Mesendoderm (in vitro differentiated cells): ENCODE measurements around the gene ABCC9.
A peak's percentile ranks its signal among the peaks of the same experiment; 100 is the strongest.

Experiments used
- DNase-seq: peaks from one replicate; pipeline ENCODE4 v3.0.0; 2013
- H2AK5ac ChIP-seq: 2 replicates; pipeline ENCODE4 v1.6.1; 2013; ENCODE audit warnings: low read length, inconsistent platforms
- H2BK120ac ChIP-seq: 2 replicates; pipeline ENCODE4 v1.6.1; 2013; ENCODE audit warnings: low read depth, mild to moderate bottlenecking, low read length, moderate library complexity, mixed read lengths
- H2BK15ac ChIP-seq: replicated peaks from 2 replicates; pipeline ENCODE4 v1.6.1; 2013; ENCODE audit warnings: low read depth, mild to moderate bottlenecking, moderate library complexity
- H2BK5ac ChIP-seq: 2 replicates; pipeline ENCODE4 v1.6.1; 2013; ENCODE audit warnings: low read length, inconsistent platforms
- H3K18ac ChIP-seq: 2 replicates; pipeline ENCODE4 v1.6.1; 2013; ENCODE audit warnings: mild to moderate bottlenecking, low read length, mixed read lengths
- H3K23ac ChIP-seq: one replicate; pipeline ENCODE4 v1.6.1; 2013; ENCODE audit warnings: low read length
- H3K27ac ChIP-seq: 2 replicates; pipeline ENCODE4 v1.5.1; 2013; ENCODE audit warnings: low read depth, mild to moderate bottlenecking, inconsistent platforms, low read length, moderate library complexity
- H3K27me3 ChIP-seq: 2 replicates; pipeline ENCODE4 v1.6.1; 2013; ENCODE audit warnings: low read length, control low read depth, mild to moderate bottlenecking, inconsistent platforms; ENCODE audit not compliant: insufficient read depth, poor library complexity
- H3K36me3 ChIP-seq: 2 replicates; pipeline ENCODE4 v1.6.1; 2013; ENCODE audit warnings: low read length, inconsistent platforms; ENCODE audit not compliant: control insufficient read depth, insufficient read depth
- H3K4ac ChIP-seq: one replicate; pipeline ENCODE4 v1.6.1; 2013; ENCODE audit warnings: low read depth, mild to moderate bottlenecking, low read length, moderate library complexity
- H3K4me1 ChIP-seq: 2 replicates; pipeline ENCODE4 v1.6.1; 2013; ENCODE audit warnings: low read depth, low read length, inconsistent platforms; ENCODE audit not compliant: control insufficient read depth
- H3K4me2 ChIP-seq: 2 replicates; pipeline ENCODE4 v1.6.1; 2013; ENCODE audit warnings: low read length
- H3K4me3 ChIP-seq: 2 replicates; pipeline ENCODE4 v1.5.1; 2013; ENCODE audit warnings: mild to moderate bottlenecking, low read length
- H3K56ac ChIP-seq: one replicate; pipeline ENCODE4 v1.6.1; 2013; ENCODE audit warnings: low read length
- H3K79me1 ChIP-seq: 2 replicates; pipeline ENCODE4 v1.6.1; 2013; ENCODE audit warnings: low read length, inconsistent platforms
- H3K79me2 ChIP-seq: 2 replicates; pipeline ENCODE4 v1.6.1; 2013; ENCODE audit warnings: mild to moderate bottlenecking, low read length; ENCODE audit not compliant: control insufficient read depth, insufficient read depth
- H3K9ac ChIP-seq: 2 replicates; pipeline ENCODE4 v1.6.1; 2013; ENCODE audit warnings: low read length, inconsistent platforms
- H4K5ac ChIP-seq: one replicate; pipeline ENCODE4 v1.6.1; 2013; ENCODE audit warnings: low read length
- H4K8ac ChIP-seq: one replicate; pipeline ENCODE4 v1.6.1; 2013; ENCODE audit warnings: low read depth, mild to moderate bottlenecking, control low read depth, low read length, moderate library complexity
- WGBS: extraction: QIAGEN DNeasy Blood & Tissue Kit; methylation state at CpG from one replicate; pipeline ENCODE4 v1.1.7; 2013; ENCODE audit warnings: low lambda C conversion rate, missing lambda C conversion rate; ENCODE audit not compliant: insufficient coverage; ENCODE audit errors: extremely low coverage; 5-methylcytosine and 5-hydroxymethylcytosine counted together

Gene ABCC9

DNA sequence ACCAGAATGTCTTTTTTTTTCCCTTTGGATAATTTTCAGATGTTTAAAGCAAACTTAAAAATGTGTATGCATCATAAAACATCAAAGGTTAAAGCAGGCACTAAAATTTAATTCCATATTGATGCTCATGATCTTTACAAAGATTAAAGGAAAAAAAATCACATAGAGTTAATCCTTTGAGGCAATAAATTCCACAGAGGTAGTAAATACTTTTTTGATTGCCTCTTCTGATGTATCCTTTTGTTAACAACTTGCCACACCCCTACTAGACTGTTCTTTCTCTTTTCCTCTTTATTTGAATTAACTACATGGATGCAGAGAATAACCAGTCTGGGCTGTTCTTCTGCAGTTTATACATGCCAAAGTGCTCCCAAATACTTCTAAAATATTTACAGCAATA, 121.5 kb downstream of the ABCC9 start:
- Histone ChIP-seq H3K4ac (no peak overlapping the region), H3K4me1 (no peaks in the 10 kb centered on the region), H3K23ac (no peak overlapping the region), H3K9ac (no peak overlapping the region), H2BK120ac (no peak overlapping the region), H3K79me1 (no peaks in the 10 kb centered on the region), H4K5ac (no peak overlapping the region), H3K27ac (no peak overlapping the region), H3K18ac (no peak overlapping the region), H2BK15ac (no peak overlapping the region), H3K79me2 (no peaks in the 10 kb centered on the region), H3K27me3 (no peaks in the 10 kb centered on the region), H3K4me2 (no peak overlapping the region), H3K56ac (no peak overlapping the region), H3K4me3 (no peak overlapping the region), H2AK5ac (no peak overlapping the region), H3K36me3 (no peaks in the 10 kb centered on the region), H4K8ac (no peak overlapping the region), H2BK5ac (no peak overlapping the region)
- DNase-seq = peak; percentile 8

DNA sequence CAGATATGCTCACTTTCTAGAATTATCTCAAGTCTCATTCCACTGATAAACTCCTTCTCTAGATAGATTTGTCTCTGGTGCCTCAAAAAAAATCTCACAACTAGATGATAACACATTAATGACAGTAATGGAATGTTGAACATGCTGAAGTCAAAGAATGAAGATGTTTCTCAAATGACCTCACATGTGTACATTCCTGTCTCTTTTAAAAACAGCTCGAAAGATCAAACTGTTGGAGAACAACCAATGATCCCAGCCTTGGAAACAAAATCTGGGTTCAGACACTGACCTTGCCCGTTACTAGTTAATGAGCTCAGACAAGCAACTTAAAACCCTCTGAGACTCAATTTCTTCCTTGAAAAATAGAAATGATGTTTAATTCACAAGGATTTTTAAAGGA, 122.0 kb downstream of the ABCC9 start:
- Histone ChIP-seq H3K56ac (no peak overlapping the region), H4K8ac (no peak overlapping the region), H3K23ac (no peak overlapping the region), H3K4me2 (no peak overlapping the region), H2AK5ac (no peak overlapping the region), H2BK15ac (no peak overlapping the region), H3K9ac (no peak overlapping the region), H2BK5ac (no peak overlapping the region), H3K18ac (no peak overlapping the region), H3K79me2 (no peaks in the 10 kb centered on the region), H4K5ac (no peak overlapping the region), H3K4me1 (no peaks in the 10 kb centered on the region), H3K4me3 (no peak overlapping the region), H2BK120ac (no peak overlapping the region), H3K27me3 (no peaks in the 10 kb centered on the region), H3K27ac (no peak overlapping the region), H3K4ac (no peak overlapping the region), H3K36me3 (no peaks in the 10 kb centered on the region), H3K79me1 (no peaks in the 10 kb centered on the region)
- peak; percentile 57 for DNase-seq
- WGBS = no CpG with 5 or more reads among the region's 2 CpGs

DNA sequence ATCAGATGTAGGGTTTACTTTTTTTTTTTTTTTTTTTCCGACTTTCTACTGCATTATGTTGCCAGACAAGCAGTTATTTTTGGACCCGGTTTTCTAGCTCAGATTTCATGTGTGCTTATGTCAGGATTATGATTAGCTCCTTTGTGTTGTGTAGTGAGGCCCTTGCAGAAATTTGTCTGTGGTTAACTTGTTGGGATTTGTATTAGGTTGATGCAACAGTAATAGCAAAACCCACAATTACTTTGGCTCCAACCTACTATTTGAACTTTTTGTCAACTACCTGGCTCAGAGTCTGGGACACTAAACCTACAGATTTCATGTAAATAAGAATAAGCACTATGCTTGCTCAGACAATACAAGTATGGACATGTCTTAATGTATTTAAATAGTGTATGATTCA, 122.6 kb downstream of the ABCC9 start:
- Histone ChIP-seq H3K4me3 (no peak overlapping the region), H3K56ac (no peak overlapping the region), H3K27ac (no peak overlapping the region), H2BK15ac (no peak overlapping the region), H3K79me2 (no peaks in the 10 kb centered on the region), H3K4me1 (no peaks in the 10 kb centered on the region), H2BK5ac (no peak overlapping the region), H3K9ac (no peak overlapping the region), H2AK5ac (no peak overlapping the region), H3K23ac (no peak overlapping the region), H4K8ac (no peak overlapping the region), H3K36me3 (no peaks in the 10 kb centered on the region), H3K4me2 (no peak overlapping the region), H3K27me3 (no peaks in the 10 kb centered on the region), H3K18ac (no peak overlapping the region), H4K5ac (no peak overlapping the region), H2BK120ac (no peak overlapping the region), H3K4ac (no peak overlapping the region), H3K79me1 (no peaks in the 10 kb centered on the region)
- no peak for DNase-seq
- WGBS = no CpG with 5 or more reads among the region's 2 CpGs

DNA sequence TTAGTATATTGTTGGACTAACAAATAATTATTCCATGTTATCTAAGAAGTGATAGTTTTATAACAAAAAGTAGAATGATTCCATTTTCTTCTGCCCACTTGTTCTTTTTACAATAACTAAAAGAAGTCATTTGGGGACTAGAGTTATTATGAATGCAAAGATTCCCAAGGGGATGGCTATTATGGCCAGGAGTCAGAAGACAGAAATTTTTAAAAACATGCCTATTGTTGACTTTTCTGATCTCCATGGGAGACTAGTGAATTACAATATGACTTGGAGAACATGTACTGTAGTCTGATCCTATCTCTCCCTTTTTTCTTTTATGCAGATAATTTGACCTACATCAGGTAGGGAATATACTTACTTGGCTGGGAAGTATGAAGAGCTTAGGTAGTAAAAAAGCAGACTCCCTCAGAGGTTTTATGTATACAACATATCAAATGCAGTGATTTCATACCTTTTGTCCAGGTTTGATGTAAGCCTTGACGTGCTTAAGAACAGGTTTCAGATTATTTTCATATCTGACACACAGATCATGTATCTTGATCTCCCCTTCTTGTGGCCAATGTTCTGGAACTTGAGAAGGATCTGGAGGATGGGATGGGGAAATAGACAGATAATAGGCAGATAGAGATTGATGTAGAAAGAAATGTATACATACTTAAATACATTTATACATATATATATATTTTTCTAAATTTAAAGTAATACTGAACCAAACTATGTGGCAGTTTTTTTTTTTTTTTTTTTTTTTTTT, 125.7 kb downstream of the ABCC9 start:
- H3K36me3 ChIP-seq = no peaks in the 10 kb centered on the region
- H2AK5ac ChIP-seq = no peak overlapping the region
- no peak for DNase-seq
- H3K79me2 ChIP-seq = no peaks in the 10 kb centered on the region
- no peak overlapping the region for H2BK5ac ChIP-seq
- H3K27ac ChIP-seq = no peak overlapping the region
- H3K9ac ChIP-seq = no peak overlapping the region
- H4K8ac ChIP-seq = no peak overlapping the region
- no peaks in the 10 kb centered on the region for H3K79me1 ChIP-seq
- H3K4me3 ChIP-seq = no peak overlapping the region
- H3K4me1 ChIP-seq = no peaks in the 10 kb centered on the region
- no CpG with 5 or more reads among the region's 1 CpG for WGBS
- H2BK120ac ChIP-seq = no peak overlapping the region
- no peak overlapping the region for H3K56ac ChIP-seq
- no peak overlapping the region for H3K4ac ChIP-seq
- H3K27me3 ChIP-seq = no peaks in the 10 kb centered on the region
- H3K23ac ChIP-seq = no peak overlapping the region
- H3K18ac ChIP-seq = no peak overlapping the region
- no peak overlapping the region for H3K4me2 ChIP-seq
- no peak overlapping the region for H2BK15ac ChIP-seq
- no peak overlapping the region for H4K5ac ChIP-seq

DNA sequence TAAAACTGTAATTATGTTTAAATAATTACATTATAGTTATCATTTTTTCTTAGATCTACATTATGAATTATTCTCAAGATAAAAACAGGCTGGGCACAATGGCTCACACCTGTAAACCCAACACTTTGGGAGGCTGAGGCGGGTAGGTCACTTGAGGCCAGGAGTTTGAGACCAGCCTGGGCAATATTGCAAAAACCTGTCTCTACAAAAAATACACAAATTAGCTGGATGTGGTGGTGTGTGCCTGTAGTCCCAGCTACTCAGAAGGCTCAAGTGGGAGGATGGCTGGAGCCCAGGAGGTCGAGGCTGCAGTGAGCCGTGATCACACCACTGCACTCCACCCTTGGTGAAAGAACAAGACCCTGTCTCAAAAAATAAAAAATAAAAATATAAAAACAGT, 126.4 kb downstream of the ABCC9 start:
- no peak overlapping the region for H2BK15ac ChIP-seq
- H3K9ac ChIP-seq = no peak overlapping the region
- no CpG with 5 or more reads among the region's 3 CpGs for whole genome bisulfite sequencing
- H3K79me2 ChIP-seq = no peaks in the 10 kb centered on the region
- H4K5ac ChIP-seq = no peak overlapping the region
- no peaks in the 10 kb centered on the region for H3K79me1 ChIP-seq
- H2BK120ac ChIP-seq = no peak overlapping the region
- H3K4ac ChIP-seq = no peak overlapping the region
- H2BK5ac ChIP-seq = no peak overlapping the region
- no peak overlapping the region for H3K18ac ChIP-seq
- H3K4me2 ChIP-seq = no peak overlapping the region
- H3K4me3 ChIP-seq = no peak overlapping the region
- no peak overlapping the region for H3K27ac ChIP-seq
- no peak overlapping the region for H2AK5ac ChIP-seq
- no peak for DNase-seq
- H3K27me3 ChIP-seq = no peaks in the 10 kb centered on the region
- H3K23ac ChIP-seq = no peak overlapping the region
- no peaks in the 10 kb centered on the region for H3K36me3 ChIP-seq
- H4K8ac ChIP-seq = no peak overlapping the region
- no peaks in the 10 kb centered on the region for H3K4me1 ChIP-seq
- no peak overlapping the region for H3K56ac ChIP-seq

GRCh38 chr12:21814327-21814726, 126.9 kb downstream of the ABCC9 start:
- no peak overlapping the region for H3K27ac ChIP-seq
- no peak overlapping the region for H3K4me3 ChIP-seq
- no peaks in the 10 kb centered on the region for H3K27me3 ChIP-seq
- no peak overlapping the region for H3K23ac ChIP-seq
- no peak overlapping the region for H2BK15ac ChIP-seq
- H3K56ac ChIP-seq = no peak overlapping the region
- H4K8ac ChIP-seq = no peak overlapping the region
- H3K79me2 ChIP-seq = no peaks in the 10 kb centered on the region
- H3K4ac ChIP-seq = no peak overlapping the region
- no peaks in the 10 kb centered on the region for H3K36me3 ChIP-seq
- H3K79me1 ChIP-seq = no peaks in the 10 kb centered on the region
- no peak overlapping the region for H3K4me2 ChIP-seq
- DNase-seq = no peak
- no peak overlapping the region for H2BK5ac ChIP-seq
- no peak overlapping the region for H2AK5ac ChIP-seq
- no peak overlapping the region for H3K9ac ChIP-seq
- no peak overlapping the region for H4K5ac ChIP-seq
- H3K4me1 ChIP-seq = no peaks in the 10 kb centered on the region
- H2BK120ac ChIP-seq = no peak overlapping the region
- no CpG with 5 or more reads among the region's 2 CpGs for WGBS
- no peak overlapping the region for H3K18ac ChIP-seq
